ENCODE measurements around the gene FBXO24. TPM values are rescaled to one million over a fixed set of nuclear protein-coding genes. Genes with fewer than 3 reads are reported as not detected.
"Not testable (repeated sequence)": the region's sequence is repeated elsewhere in the genome, so short reads cannot be mapped to it uniquely, and the experiment has no call there.

Gene FBXO24
- total and polyA plus RNA-seq, 2 donors (not counting 1 experiment from before 2014, with no cell fraction given): 0.23 to 0.33 TPM

DNA sequence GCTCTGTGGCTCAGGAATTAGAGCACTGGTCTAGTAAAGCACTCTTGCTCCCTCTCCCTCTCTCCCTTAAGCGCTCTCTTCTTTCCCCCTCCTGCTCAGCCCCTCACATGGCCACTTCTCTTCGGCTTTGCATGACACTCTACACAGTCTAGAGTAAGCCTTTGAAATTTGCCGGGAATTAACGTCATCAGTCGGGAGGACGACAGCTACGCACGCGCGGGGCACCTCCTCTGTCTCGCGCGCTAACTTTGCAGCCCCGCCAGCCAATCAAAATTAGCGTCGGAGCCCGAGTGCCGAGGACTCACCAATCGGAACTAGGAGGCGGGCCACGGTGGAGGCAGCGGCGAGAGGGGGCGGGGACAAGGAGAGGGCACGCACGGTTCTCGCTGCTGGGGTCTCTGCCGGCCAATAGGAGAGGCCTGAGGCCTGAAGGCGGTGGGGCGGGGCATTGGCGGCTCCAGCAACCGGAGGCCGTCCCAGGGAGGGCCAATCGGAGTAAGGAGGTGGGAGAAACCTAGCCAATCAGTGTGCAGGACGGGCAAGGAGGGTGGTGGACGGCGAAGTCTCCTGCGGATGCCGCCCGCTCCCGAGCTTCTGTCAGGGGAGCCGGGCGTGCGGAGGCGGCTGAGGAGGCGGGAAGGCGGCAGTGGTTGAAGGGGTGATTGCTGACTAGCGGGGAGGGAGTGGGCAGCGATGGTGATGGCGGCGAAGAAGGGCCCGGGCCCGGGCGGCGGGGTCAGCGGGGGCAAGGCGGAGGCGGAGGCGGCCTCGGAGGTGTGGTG, 47.3 kb upstream of the FBXO24 start, which contains the start of gene AGFG2:
Gene AGFG2 (plus strand): TSS at position 550 of the 782 bp plus-strand sequence. CDS start 144 bp downstream, at position 694.
- peak within 1 kb of the TSS; percentile 78 for H3K4me2 ChIP-seq (ENCODE audit: extremely low read depth, insufficient read depth, low read length)
- no peak for TF ChIP-seq EZH2 (IDR thresholded peaks at IDR 0.05; ENCODE audit: low read length, missing control alignments)
- TF ChIP-seq, protein P1, sequence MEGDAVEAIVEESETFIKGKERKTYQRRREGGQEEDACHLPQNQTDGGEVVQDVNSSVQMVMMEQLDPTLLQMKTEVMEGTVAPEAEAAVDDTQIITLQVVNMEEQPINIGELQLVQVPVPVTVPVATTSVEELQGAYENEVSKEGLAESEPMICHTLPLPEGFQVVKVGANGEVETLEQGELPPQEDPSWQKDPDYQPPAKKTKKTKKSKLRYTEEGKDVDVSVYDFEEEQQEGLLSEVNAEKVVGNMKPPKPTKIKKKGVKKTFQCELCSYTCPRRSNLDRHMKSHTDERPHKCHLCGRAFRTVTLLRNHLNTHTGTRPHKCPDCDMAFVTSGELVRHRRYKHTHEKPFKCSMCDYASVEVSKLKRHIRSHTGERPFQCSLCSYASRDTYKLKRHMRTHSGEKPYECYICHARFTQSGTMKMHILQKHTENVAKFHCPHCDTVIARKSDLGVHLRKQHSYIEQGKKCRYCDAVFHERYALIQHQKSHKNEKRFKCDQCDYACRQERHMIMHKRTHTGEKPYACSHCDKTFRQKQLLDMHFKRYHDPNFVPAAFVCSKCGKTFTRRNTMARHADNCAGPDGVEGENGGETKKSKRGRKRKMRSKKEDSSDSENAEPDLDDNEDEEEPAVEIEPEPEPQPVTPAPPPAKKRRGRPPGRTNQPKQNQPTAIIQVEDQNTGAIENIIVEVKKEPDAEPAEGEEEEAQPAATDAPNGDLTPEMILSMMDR (conservative IDR thresholded peaks at IDR 0.05 in 1 of 2, IDR thresholded peaks at IDR 0.05 in 1 of 2; ENCODE audit: low read depth in 1 of 2, low read length in 2 of 2): no peak
- DNase-seq (ENCODE audit: low read depth in 2 of 2): peak; percentile 99
- H3K4me1 ChIP-seq (ENCODE audit: control insufficient read depth, extremely low read depth, insufficient read depth, low read length): peaks cover 2% of the 10 kb centered on the region
- peak within 1 kb of the TSS; percentile 53 for H3K9ac ChIP-seq (ENCODE audit: insufficient read depth, low read length)
- H3K27me3 ChIP-seq (ENCODE audit: control insufficient read depth, insufficient read depth, low read length): no peaks in the 10 kb centered on the region
- H3K27ac ChIP-seq (ENCODE audit: insufficient read depth, low read length): peak within 1 kb of the TSS; percentile 43
- H3K79me2 ChIP-seq (ENCODE audit: control insufficient read depth, insufficient read depth, low read length): no peaks in the 10 kb centered on the region
- H2AFZ ChIP-seq (ENCODE audit: low read length): peak within 1 kb of the TSS; percentile 77
- no peaks in the 10 kb centered on the region for H4K20me1 ChIP-seq (ENCODE audit: control insufficient read depth, extremely low read depth, insufficient read depth, low read length)
- no peaks in the 10 kb centered on the region for H3K9me3 ChIP-seq (ENCODE audit: control insufficient read depth, insufficient read depth, low read depth, low read length)
- no peaks in the 10 kb centered on the region for H3K36me3 ChIP-seq (ENCODE audit: control insufficient read depth, insufficient read depth, low read length)
- peak within 1 kb of the TSS; percentile 69 to 84 (median 73) for H3K4me3 ChIP-seq (replicated peaks in 1 of 4; ENCODE audit: control extremely low read depth in 1 of 4, insufficient read depth in 1 of 4, low read depth in 3 of 4, low read length in 4 of 4)

DNA sequence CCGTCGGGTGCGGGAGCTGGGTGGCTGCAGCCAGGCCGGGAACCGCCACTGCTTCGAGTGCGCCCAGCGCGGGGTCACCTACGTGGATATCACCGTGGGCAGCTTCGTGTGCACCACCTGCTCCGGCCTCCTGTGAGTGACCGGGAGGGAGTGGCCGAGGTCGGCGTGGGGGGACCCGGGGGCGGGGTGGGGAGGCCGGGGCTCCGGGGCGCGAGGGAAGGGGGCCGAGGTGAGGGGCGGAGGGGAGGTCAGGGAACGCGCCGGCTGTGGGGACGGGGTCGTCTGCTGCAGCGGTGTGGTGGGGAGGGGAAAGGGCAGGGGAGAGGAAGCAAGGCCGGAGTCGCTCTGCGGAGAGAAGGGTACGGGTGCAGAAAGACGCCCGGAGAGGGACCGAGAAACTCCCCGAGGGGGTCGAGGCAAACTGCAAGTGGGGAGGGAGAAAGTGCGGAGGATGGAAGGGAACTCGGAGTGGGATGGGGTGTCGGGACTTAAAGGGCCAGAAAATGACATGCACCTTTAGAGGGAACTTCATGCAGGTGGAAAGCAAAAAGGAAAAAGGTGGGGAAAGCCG, 46.6 kb upstream of the FBXO24 start:
- Histone ChIP-seq H3K9ac (ENCODE audit: insufficient read depth, low read length) (peak overlapping the region; percentile 53), H3K27ac (ENCODE audit: insufficient read depth, low read length) (peak overlapping the region; percentile 43), H3K4me1 (ENCODE audit: control insufficient read depth, extremely low read depth, insufficient read depth, low read length) (peaks cover 2% of the 10 kb centered on the region), H3K4me2 (ENCODE audit: extremely low read depth, insufficient read depth, low read length) (peak overlapping the region; percentile 78), H2AFZ (ENCODE audit: low read length) (peak overlapping the region; percentile 77), H3K36me3 (ENCODE audit: control insufficient read depth, insufficient read depth, low read length) (no peaks in the 10 kb centered on the region), H3K9me3 (ENCODE audit: control insufficient read depth, insufficient read depth, low read depth, low read length) (no peaks in the 10 kb centered on the region), H3K4me3 (replicated peaks in 1 of 4; ENCODE audit: control extremely low read depth in 1 of 4, insufficient read depth in 1 of 4, low read depth in 3 of 4, low read length in 4 of 4) (peak overlapping the region; percentile 69 to 84 (median 73)), H3K79me2 (ENCODE audit: control insufficient read depth, insufficient read depth, low read length) (no peaks in the 10 kb centered on the region), H4K20me1 (ENCODE audit: control insufficient read depth, extremely low read depth, insufficient read depth, low read length) (no peaks in the 10 kb centered on the region), H3K27me3 (ENCODE audit: control insufficient read depth, insufficient read depth, low read length) (no peaks in the 10 kb centered on the region)
- TF ChIP-seq EZH2 (IDR thresholded peaks at IDR 0.05; ENCODE audit: low read length, missing control alignments): no peak
- DNase-seq (ENCODE audit: low read depth in 2 of 2): no peak

DNA sequence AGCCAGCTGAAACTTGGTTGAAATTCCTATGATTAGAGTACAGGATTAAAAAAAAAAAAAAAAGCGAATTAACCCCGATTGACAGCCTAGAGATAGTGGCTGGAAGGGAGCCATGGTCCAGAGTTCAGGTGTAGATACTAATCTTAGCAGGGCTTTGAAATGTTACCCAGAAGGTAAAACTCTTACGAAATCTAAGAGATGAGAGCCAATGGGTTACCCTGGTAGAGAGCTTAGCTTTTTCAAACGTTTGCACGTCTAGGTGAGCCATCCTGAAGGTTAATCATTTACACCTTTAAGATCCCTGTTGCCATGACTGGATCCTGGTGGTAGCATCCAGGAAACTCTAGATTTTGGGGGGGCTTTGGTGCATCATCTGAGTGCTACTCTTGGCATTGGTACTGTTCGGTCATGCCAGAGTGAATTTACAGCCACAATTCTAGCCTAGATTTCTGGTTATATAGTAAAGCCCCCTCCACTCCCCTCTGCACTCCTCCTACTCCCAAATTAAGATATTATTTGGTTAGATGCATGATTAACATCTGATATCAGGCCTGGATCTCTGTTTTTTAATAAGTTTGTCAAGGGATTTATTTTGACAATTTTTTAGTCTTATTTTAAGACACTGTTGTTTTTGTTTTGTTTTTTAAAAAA, 45.9 kb upstream of the FBXO24 start:
- TF ChIP-seq, protein P1 (conservative IDR thresholded peaks at IDR 0.05 in 1 of 2, IDR thresholded peaks at IDR 0.05 in 1 of 2; ENCODE audit: low read depth in 1 of 2, low read length in 2 of 2): no peak
- TF ChIP-seq EZH2 (IDR thresholded peaks at IDR 0.05; ENCODE audit: low read length, missing control alignments): no peak
- no peak overlapping the region for H3K27ac ChIP-seq (ENCODE audit: insufficient read depth, low read length)
- no peaks in the 10 kb centered on the region for H3K27me3 ChIP-seq (ENCODE audit: control insufficient read depth, insufficient read depth, low read length)
- no peak overlapping the region for H3K9ac ChIP-seq (ENCODE audit: insufficient read depth, low read length)
- no peak for DNase-seq (ENCODE audit: low read depth in 2 of 2)
- no peaks in the 10 kb centered on the region for H3K79me2 ChIP-seq (ENCODE audit: control insufficient read depth, insufficient read depth, low read length)
- no peaks in the 10 kb centered on the region for H3K36me3 ChIP-seq (ENCODE audit: control insufficient read depth, insufficient read depth, low read length)
- peak overlapping the region; percentile 67 for H3K4me2 ChIP-seq (ENCODE audit: extremely low read depth, insufficient read depth, low read length)
- no peaks in the 10 kb centered on the region for H4K20me1 ChIP-seq (ENCODE audit: control insufficient read depth, extremely low read depth, insufficient read depth, low read length)
- no peak overlapping the region for H2AFZ ChIP-seq (ENCODE audit: low read length)
- peaks cover 7% of the 10 kb centered on the region for H3K4me1 ChIP-seq (ENCODE audit: control insufficient read depth, extremely low read depth, insufficient read depth, low read length)
- H3K4me3 ChIP-seq (replicated peaks in 1 of 4; ENCODE audit: control extremely low read depth in 1 of 4, insufficient read depth in 1 of 4, low read depth in 3 of 4, low read length in 4 of 4): peak overlapping the region; percentile 69 to 84 (median 73)
- no peaks in the 10 kb centered on the region for H3K9me3 ChIP-seq (ENCODE audit: control insufficient read depth, insufficient read depth, low read depth, low read length)

DNA sequence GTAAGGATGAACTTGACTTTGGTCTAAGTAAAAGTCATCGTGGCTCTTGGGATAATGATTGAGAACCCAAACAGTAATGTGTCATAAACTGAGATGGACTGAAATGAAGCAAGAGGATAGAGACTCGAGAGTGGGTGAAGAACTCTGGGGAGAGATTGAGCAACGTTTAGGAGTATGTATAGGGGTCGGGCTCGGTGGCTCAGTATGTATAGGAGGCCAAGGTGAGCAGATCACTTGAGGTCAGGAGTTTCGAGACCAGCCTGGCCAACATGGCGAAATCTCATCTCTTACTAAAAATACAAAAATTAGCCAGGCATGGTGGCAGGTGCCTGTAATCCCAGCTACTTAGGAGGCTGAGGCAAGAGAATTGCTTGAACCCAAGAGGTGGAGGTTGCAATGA, 44.8 kb upstream of the FBXO24 start:
- H3K36me3 ChIP-seq (ENCODE audit: control insufficient read depth, insufficient read depth, low read length); H3K27ac ChIP-seq (ENCODE audit: insufficient read depth, low read length); H4K20me1 ChIP-seq (ENCODE audit: control insufficient read depth, extremely low read depth, insufficient read depth, low read length); H3K9ac ChIP-seq (ENCODE audit: insufficient read depth, low read length); H2AFZ ChIP-seq (ENCODE audit: low read length); H3K9me3 ChIP-seq (ENCODE audit: control insufficient read depth, insufficient read depth, low read depth, low read length); DNase-seq (ENCODE audit: low read depth in 2 of 2); H3K4me2 ChIP-seq (ENCODE audit: extremely low read depth, insufficient read depth, low read length); H3K27me3 ChIP-seq (ENCODE audit: control insufficient read depth, insufficient read depth, low read length); H3K79me2 ChIP-seq (ENCODE audit: control insufficient read depth, insufficient read depth, low read length); H3K4me3 ChIP-seq (replicated peaks in 1 of 4; ENCODE audit: control extremely low read depth in 1 of 4, insufficient read depth in 1 of 4, low read depth in 3 of 4, low read length in 4 of 4): not testable (repeated sequence)
- peaks cover 17% of the 10 kb centered on the region for H3K4me1 ChIP-seq (ENCODE audit: control insufficient read depth, extremely low read depth, insufficient read depth, low read length)
